SK-N-SH treated with all-trans-retinoic acid at 6 μM for 48 hours (cell line): Measurements from ENCODE around the gene UGT1A4.

Experiments
- ATAC-seq: fragments of 200-7000 bp; cut with Tn5 transposase; 3 replicates; pipeline ENCODE4 v1.9.1; 2020; ENCODE audit warnings: mild to moderate bottlenecking, moderate library complexity
- ARNTL ChIP-seq: fragments of 450-650 bp; formaldehyde crosslinking; IDR thresholded peaks from 2 replicates; pipeline ENCODE4 v1.5.0; 2020; ENCODE audit warnings: low read depth, mild to moderate bottlenecking, moderate library complexity, borderline replicate concordance
- BACH2 ChIP-seq: fragments of 250-450 bp; sonication (Bioruptor Pico); IDR thresholded peaks from 2 replicates; pipeline ENCODE4 v1.9.0; 2021; ENCODE audit warnings: mild to moderate bottlenecking, borderline replicate concordance
- CREB5 ChIP-seq: fragments of 250-450 bp; sonication (Bioruptor Pico); IDR thresholded peaks from 2 replicates; pipeline ENCODE4 v1.5.1; 2020; ENCODE audit warnings: low read depth, mild to moderate bottlenecking, moderate library complexity
- CSRNP3 ChIP-seq: fragments of 250-450 bp; sonication (Bioruptor Pico); IDR thresholded peaks from 2 replicates; pipeline ENCODE4 v1.5.1; 2021; ENCODE audit warnings: mild to moderate bottlenecking, moderate library complexity
- ESRRG ChIP-seq: fragments of 250-450 bp; sonication (Bioruptor Pico); IDR thresholded peaks from 2 replicates; pipeline ENCODE4 v1.6.1; 2021; ENCODE audit warnings: mild to moderate bottlenecking
- GLIS3 ChIP-seq: fragments of 250-450 bp; sonication (Bioruptor Pico); IDR thresholded peaks from 2 replicates; pipeline ENCODE4 v1.5.0; 2020; ENCODE audit warnings: mild to moderate bottlenecking, moderate library complexity
- ISL1 ChIP-seq: fragments of 250-450 bp; sonication (Bioruptor Pico); IDR thresholded peaks from 2 replicates; pipeline ENCODE4 v2.1.2; 2022; ENCODE audit warnings: mild to moderate bottlenecking, moderate library complexity
- OSR1 ChIP-seq: fragments of 250-450 bp; sonication (Bioruptor Pico); IDR thresholded peaks from 2 replicates; pipeline ENCODE4 v1.8.0; 2022; ENCODE audit warnings: moderate library complexity, mild to moderate bottlenecking, inconsistent platforms
- PATZ1 ChIP-seq: fragments of 250-450 bp; sonication (Bioruptor Pico); IDR thresholded peaks from 2 replicates; pipeline ENCODE4 v1.8.0; 2020; ENCODE audit warnings: mild to moderate bottlenecking, moderate library complexity, borderline replicate concordance
- PPARA ChIP-seq: fragments of 250-450 bp; sonication (Bioruptor Pico); IDR thresholded peaks from 2 replicates; pipeline ENCODE4 v1.5.0; 2020; ENCODE audit warnings: mild to moderate bottlenecking, borderline replicate concordance
- RARB ChIP-seq: fragments of 250-450 bp; sonication (Bioruptor Pico); IDR thresholded peaks from 2 replicates; pipeline ENCODE4 v1.8.0; 2021; ENCODE audit warnings: mild to moderate bottlenecking, moderate library complexity
- SNAI2 ChIP-seq: fragments of 250-450 bp; sonication (Bioruptor Pico); IDR thresholded peaks from 2 replicates; pipeline ENCODE4 v1.5.0; 2020; ENCODE audit warnings: mild to moderate bottlenecking, moderate library complexity
- TOX ChIP-seq: fragments of 250-450 bp; sonication (Bioruptor Pico); IDR thresholded peaks from 2 replicates; pipeline ENCODE4 v1.8.0; 2021; ENCODE audit warnings: mild to moderate bottlenecking, moderate library complexity, borderline replicate concordance
- TSHZ2 ChIP-seq: fragments of 250-450 bp; sonication (Bioruptor Pico); IDR thresholded peaks from 2 replicates; pipeline ENCODE4 v1.5.0; 2020; ENCODE audit warnings: mild to moderate bottlenecking, moderate library complexity
- ZC3H10 ChIP-seq: fragments of 250-450 bp; sonication (Bioruptor Pico); IDR thresholded peaks from 2 replicates; pipeline ENCODE4 v1.5.1; 2021; ENCODE audit warnings: mild to moderate bottlenecking, moderate library complexity
- ZFP3 ChIP-seq: fragments of 250-450 bp; sonication (Bioruptor Pico); IDR thresholded peaks from 2 replicates; pipeline ENCODE4 v1.5.0; 2020; ENCODE audit warnings: mild to moderate bottlenecking, moderate library complexity
- ZFP30 ChIP-seq: fragments of 450-650 bp; formaldehyde crosslinking; IDR thresholded peaks from 2 replicates; pipeline ENCODE4 v1.5.0; 2022; ENCODE audit warnings: mild to moderate bottlenecking, moderate library complexity
- ZNF8 ChIP-seq: fragments of 450-650 bp; formaldehyde crosslinking; IDR thresholded peaks from 2 replicates; pipeline ENCODE4 v1.5.0; 2020; ENCODE audit warnings: mild to moderate bottlenecking, moderate library complexity

UGT1A4 gene

GRCh38 chr2:233791883-233792329 is 73.4 kb downstream of the UGT1A4 start:
- no peak for TF ChIP-seq TSHZ2 (CRISPR knock-in tag)
- no peak for TF ChIP-seq ZFP3
- TF ChIP-seq ESRRG (CRISPR knock-in tag) = no peak
- TF ChIP-seq CSRNP3 (CRISPR knock-in tag) = no peak
- no peak for TF ChIP-seq PPARA
- TF ChIP-seq ISL1 (CRISPR knock-in tag) = no peak
- no peak for TF ChIP-seq RARB (CRISPR knock-in tag)
- ATAC-seq = no peak

DNA sequence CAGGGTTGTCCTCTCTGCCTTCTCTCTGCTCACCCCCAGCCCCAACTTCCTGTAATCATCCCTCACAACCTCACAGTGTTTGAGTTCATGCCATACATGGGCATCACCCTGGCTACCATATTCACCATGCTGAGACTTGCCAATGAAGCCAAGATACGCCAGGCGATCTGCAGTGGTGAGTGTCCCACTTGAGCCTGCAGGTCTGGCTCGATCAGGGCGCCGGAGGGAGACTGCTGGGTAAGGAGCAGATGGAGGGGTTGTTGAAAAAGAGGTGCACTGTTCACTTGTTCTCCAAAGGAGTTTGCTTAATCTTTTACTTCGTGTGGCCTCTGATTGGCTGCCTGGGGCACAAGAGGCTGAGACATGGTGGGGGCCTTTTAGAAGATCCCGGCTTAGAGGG is 74.2 kb downstream of the UGT1A4 start:
- ATAC-seq = no peak

More for the DNA sequence above, 74.2 kb downstream of the UGT1A4 start:
- TF ChIP-seq RARB (CRISPR knock-in tag) (no peak), ZFP30 (CRISPR knock-in tag) (no peak), PATZ1 (CRISPR knock-in tag) (no peak), OSR1 (CRISPR knock-in tag) (no peak), ZC3H10 (CRISPR knock-in tag) (no peak), BACH2 (CRISPR knock-in tag) (no peak), SNAI2 (CRISPR knock-in tag) (no peak), TSHZ2 (CRISPR knock-in tag) (no peak), CREB5 (CRISPR knock-in tag) (no peak), ZNF8 (CRISPR knock-in tag) (no peak), GLIS3 (CRISPR knock-in tag) (no peak), TOX (no peak), ISL1 (CRISPR knock-in tag) (no peak), PPARA (no peak), ARNTL (CRISPR knock-in tag) (no peak)
- TF ChIP-seq, all 23 proteins: peak for 0
